ENCODE results near the gene FLAD1. TPM values are rescaled to one million over a fixed set of nuclear protein-coding genes. Genes with fewer than 3 reads are reported as not detected.

Gene FLAD1
- 20.0 and 31.0 TPM in 2 replicates for total RNA-seq

GRCh38 chr1:154982897-154983648 lies at the start of gene FLAD1:
TSS of gene FLAD1 (plus strand) at chr1:154983344. CDS start at chr1:154983695, 351 bp downstream.

DNA sequence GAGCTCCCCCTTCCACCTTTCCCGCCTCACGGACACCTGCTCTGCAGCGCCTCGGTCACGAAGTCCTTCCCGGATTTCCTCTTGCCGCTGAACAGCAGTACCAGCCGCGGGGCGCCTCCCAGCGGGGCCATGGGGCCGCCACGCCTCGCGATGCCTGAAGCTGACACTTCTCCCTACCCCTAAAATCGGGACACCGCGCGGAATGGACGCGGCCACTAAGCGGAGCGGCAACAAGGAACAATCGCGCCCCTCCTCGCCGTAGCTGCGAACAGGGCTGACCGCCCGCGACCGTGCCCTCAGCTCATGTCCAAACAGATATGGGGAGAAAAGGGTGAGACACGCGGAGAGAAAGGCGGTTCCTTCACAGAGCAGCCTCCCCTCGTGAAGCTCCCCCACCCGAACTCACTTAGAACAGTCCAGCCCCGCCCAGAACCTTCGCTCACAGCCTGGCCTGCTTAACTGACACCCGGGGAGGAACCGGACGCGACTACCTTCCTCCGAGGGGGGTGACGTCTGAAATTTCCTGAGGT lies 46.5 kb upstream of the FLAD1 start, which contains the start of gene PMVK:
Gene PMVK (minus strand): TSS at position 165 of the 530 bp plus-strand sequence. CDS start 34 bp downstream, at position 131.

GRCh38 chr1:154955718-154956543 lies 27.2 kb upstream of the FLAD1 start, which contains the start of gene PBXIP1:
TSS of gene PBXIP1 (minus strand) at chr1:154956099. CDS start at chr1:154953721, 2,378 bp downstream.

DNA sequence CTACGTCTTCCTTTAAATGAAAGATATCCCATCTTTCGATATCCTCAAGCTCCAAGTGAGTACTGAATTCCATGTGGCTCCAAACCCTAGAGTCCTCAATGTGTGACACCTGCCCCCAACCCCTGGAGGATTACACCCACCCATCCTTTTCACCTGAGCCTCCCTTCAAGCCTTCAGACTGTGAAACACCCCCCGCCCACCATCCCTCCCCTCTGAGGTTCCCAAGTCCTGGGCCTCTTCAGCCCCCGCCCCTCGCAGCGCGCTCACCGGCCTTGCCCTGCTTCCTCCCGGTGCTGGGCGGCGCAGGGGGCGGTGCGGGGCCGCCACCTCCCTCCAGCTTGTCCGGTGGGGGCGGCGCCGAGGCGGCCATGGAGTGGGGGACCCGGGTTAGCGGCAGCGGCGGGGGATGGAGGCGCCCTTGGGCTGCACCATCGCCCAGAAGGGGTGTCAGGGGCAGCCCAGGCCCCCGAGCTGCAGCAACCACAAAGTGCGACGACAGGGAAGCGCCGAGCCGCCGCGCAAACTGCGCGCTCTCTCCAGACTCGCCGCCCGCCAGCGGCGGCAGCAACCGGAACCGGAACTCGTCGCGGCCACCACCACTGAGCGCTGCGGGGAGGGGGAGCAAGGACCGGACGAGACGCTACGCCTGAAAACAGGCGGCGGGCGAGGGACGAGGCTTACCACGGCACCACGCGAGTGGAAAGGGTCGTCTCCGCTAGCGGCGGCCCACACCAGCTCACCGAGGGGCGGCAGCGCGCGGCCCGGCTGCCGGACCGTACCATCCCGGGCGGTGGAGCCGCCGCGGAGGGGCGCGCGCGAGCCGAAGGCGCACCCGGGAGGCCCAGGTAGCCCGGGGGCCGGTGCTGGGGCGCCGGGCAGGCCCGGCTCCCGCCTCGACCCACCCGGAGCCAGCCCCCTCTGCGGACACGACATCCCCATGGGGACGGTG lies 21.7 kb upstream of the FLAD1 start, which contains the start of gene PYGO2:
Gene PYGO2 (minus strand): TSS at position 576 of the 949 bp plus-strand sequence. CDS start 206 bp downstream, at position 370.

DNA sequence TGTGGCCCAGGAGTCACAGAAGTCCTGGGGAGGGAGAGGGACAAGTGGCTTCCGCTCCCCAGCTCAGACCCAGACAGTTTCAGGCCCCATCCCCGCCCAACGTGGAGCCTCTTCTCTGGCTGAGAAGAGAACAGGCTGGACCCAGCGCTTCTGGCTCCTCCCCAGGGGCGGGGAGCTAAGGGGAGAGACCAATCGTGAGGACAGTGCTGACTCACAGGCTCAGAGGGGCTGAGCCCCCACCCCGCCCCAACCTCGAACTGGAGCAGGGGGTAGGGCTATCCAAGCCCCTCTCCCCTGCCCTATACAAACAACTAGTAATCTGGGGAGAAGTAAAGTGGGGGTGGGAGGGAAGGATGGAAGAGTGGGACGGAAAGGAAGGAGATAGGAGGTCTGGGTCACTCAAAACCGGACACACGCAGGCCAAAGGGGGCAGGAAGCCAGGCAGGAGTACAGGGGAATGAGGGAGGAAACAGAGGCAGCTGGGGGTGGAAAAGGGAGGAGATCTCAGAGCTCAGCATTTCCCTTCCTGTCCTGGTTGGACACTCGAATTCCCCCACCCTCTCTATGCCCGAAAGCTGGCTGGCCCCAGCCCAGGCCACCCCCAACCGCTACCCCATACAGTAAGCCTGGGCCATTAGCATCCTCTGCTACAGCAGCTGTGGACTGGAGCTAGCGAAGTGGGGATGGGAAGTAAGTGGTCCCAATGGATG lies 12.4 kb upstream of the FLAD1 start, which contains the start of gene SHC1:
Gene SHC1 (minus strand): TSS at position 117 of the 710 bp plus-strand sequence. CDS start 221 bp downstream, outside the sequence.

DNA sequence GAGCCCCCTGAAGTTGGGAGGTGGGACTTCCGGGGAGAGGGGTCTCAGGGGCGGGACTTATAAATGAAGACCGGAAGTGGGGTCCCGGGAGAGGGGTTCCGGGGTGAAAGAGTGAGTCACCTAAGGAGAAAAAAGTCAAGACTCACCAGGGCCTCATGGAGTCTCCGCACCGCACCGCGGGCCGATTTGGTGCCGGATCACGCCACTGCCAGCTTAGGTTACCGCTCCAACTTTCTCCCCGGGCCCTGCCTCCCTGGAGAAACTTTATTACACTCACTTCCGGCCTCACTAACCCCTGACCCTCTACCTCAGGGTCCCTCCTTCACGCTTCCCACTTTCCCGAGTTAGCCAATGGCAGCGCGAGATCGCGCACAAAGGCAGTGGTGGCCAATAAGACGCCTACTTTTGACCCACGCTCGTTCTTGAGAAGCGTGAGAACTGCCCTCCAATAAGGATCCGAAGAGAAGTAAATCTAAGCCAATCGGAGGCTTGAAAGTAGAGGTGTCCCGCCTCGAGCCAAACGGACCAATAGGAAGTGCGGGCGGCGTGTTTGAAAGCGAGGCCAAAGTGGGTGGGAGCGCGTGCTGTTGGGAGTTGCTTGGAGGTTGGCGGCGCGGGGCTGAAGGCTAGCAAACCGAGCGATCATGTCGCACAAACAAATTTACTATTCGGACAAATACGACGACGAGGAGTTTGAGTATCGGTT lies 8.9 kb upstream of the FLAD1 start, which contains the start of gene CKS1B:
Gene CKS1B (plus strand): TSS at position 580 of the 706 bp plus-strand sequence. CDS start 65 bp downstream, at position 645.

GRCh38 chr1:154993572-154994268 lies 10.6 kb downstream of the FLAD1 start, which contains the start of gene LENEP:
TSS of gene LENEP (plus strand) at chr1:154993586. CDS start at chr1:154993608, 22 bp downstream.

DNA sequence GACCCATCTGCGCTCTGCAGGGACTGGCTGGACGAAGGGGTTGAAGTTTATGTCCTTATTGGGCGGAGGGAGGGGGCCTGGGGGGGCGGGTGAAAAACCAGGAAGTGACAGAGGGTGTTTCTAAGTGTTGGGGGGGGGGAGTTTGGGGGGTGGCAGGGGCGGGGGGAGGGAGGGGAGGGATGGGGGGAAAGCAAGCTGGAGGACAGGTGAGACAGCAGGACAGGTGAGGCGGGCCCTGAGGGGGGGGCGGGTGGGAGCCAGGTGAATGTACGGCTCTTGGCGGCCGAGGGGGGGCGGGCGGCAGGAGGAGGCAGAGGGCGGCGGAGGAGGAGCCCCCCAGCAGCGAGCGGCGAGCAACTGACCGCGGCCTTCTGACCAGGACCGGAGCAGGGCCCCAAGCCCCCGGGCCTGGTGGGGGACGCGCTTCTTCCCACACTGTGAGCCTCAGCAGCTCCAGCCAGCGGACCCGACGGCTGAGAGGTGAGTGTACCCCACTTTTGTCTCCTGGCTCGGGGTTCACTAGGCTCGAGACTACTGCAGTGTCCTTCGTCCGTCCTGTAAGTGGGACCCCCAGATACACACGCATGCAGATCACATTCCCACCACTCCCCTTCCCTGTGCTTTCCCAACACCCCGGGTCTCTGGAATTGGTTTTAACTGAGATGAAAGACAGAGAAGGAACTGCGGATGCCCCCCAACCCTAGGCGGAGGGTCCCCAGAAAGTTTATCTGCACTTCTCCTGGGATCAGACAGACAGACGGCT lies 19.5 kb downstream of the FLAD1 start, which contains the start of gene ZBTB7B:
Gene ZBTB7B (plus strand): TSS at position 339 of the 763 bp plus-strand sequence. CDS start 11,859 bp downstream, outside the sequence.

DNA sequence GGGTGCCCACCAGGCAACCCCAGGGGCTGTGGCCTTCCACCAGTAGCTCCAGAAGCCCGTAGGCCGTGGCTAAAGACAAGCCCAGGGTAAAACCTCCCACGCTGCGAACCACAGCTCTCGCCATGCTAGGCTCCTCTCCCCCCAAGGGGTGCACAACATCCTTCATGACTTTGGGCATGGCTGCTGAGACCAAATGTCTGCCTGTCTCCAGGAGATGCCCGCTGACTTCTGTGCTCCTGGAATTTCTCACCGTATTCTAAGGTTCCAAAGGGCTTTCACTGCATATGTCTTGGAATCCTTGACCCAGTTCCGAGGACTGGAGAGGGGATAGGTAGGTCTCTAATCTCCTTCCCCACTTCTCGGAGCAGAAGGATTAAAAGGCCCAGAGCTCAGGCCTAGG lies 50.4 kb downstream of the FLAD1 start, which contains the start of the genes DCST1 and DCST2:
Gene DCST1 (plus strand): TSS at position 301 of the 400 bp plus-strand sequence. CDS start 213 bp downstream, outside the sequence.
Gene DCST2 (minus strand): TSS at position 258 of the 400 bp plus-strand sequence. CDS start 80 bp downstream, at position 178.

Small RNA genes lying within 50 kb of the gene (small RNA-seq; reads per million reads assigned to genes)
- gene MIR4258 = not detected
- gene RF00017 = not detected

Other genes starting within 250 kb of the FLAD1 start
- gene KCNN3, start 113.1 kb upstream of the FLAD1 start, total RNA-seq = under 0.01 TPM in 2 replicates
- 5.0 and 6.3 TPM in 2 replicates for gene PMVK, start 46.6 kb upstream of the FLAD1 start, total RNA-seq
- gene PBXIP1, start 27.2 kb upstream of the FLAD1 start, total RNA-seq = 48.5 and 97.4 TPM in 2 replicates
- 21.8 and 22.4 TPM in 2 replicates for gene PYGO2, start 21.6 kb upstream of the FLAD1 start, total RNA-seq
- gene SHC1, start 12.6 kb upstream of the FLAD1 start, total RNA-seq = 138 and 239 TPM in 2 replicates
- 41.0 and 43.2 TPM in 2 replicates for gene CKS1B, start 8.7 kb upstream of the FLAD1 start, total RNA-seq
- 3.9 TPM in 1 of 2 replicates, not detected in the other for gene LENEP, start 10.2 kb downstream of the FLAD1 start, total RNA-seq
- 26.3 and 29.4 TPM in 2 replicates for gene ZBTB7B, start 19.5 kb downstream of the FLAD1 start, total RNA-seq
- 0.43 and 2.4 TPM in 2 replicates for gene DCST2, start 50.4 kb downstream of the FLAD1 start, total RNA-seq
- gene DCST1, start 50.5 kb downstream of the FLAD1 start, total RNA-seq = 0.22 TPM in 1 of 2 replicates, not detected in the other
- 110 and 156 TPM in 2 replicates for gene ADAM15, start 68.0 kb downstream of the FLAD1 start, total RNA-seq
- 7.9 and 10.2 TPM in 2 replicates for gene EFNA4, start 80.4 kb downstream of the FLAD1 start, total RNA-seq
- 2.0 and 3.5 TPM in 2 replicates for gene EFNA3, start 95.5 kb downstream of the FLAD1 start, total RNA-seq
- gene EFNA1, start 144.5 kb downstream of the FLAD1 start, total RNA-seq = 18.8 and 59.3 TPM in 2 replicates
- gene SLC50A1, start 152.5 kb downstream of the FLAD1 start, total RNA-seq = 29.8 and 44.9 TPM in 2 replicates
- gene DPM3, start 157.2 kb downstream of the FLAD1 start, total RNA-seq = 40.8 and 47.1 TPM in 2 replicates
- gene KRTCAP2, start 190.0 kb downstream of the FLAD1 start, total RNA-seq = 98.0 and 123 TPM in 2 replicates
- gene TRIM46, start 190.5 kb downstream of the FLAD1 start, total RNA-seq = 1.5 and 1.6 TPM in 2 replicates
- gene THBS3, start 224.6 kb downstream of the FLAD1 start, total RNA-seq = 226 and 607 TPM in 2 replicates
- gene MTX1, start 225.4 kb downstream of the FLAD1 start, total RNA-seq = 27.9 and 69.6 TPM in 2 replicates